ENCODE measurements around the gene RPTOR.

RPTOR gene

DNA sequence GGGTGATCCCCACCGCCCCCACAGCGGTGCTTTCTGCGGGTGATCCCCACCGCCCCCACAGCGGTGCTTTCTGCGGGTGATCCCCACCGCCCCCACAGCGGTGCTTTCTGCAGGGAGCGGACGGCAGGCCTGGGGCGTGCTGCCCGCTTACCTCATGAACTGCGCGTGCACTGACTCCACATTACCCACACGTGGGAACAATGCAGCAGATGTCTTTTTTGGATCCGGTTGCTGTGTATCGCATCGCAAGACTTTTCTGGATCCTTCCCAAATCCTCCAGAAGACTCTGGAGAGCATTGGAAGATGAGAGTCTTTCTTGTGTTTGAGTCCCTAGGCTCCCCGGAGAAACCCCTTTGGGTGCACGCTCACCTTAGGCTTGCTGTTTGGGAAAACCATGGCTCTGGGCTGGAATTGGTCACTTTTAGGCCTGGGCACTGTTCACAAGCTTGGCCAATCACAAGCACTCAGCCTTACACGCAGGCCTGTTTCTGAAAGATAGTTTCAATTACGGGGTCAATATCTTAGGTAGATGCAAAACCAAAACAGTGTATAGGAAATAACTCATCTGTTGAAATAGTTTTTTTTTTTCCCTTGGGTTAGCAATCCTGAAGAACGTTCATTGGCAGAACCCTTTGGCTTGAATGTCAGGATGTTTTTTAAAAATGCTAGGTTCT, 201.8 kb downstream of the RPTOR start:
- no peak overlapping the region for H3K27ac ChIP-seq
- H3K9ac ChIP-seq = no peak overlapping the region
- no peak overlapping the region for H3K4me3 ChIP-seq
- H3K4me1 ChIP-seq = peaks cover 0 to 17% (median 11%) of the 10 kb centered on the region in 10 experiments; a peak in 12 of 20 replicates
- peaks cover 9 to 41% (median 24%) of the 10 kb centered on the region in 11 experiments; a peak in 20 of 22 replicates for H3K9me3 ChIP-seq (replicated peaks in 1 of 11)
- no peak for TF ChIP-seq Cebpa-rat (IDR thresholded peaks at IDR 0.05)
- no peaks in the 10 kb centered on the region for H3K27me3 ChIP-seq
- H4K20me1 ChIP-seq = peaks cover 0 to 22% (median 13%) of the 10 kb centered on the region in 11 experiments; a peak in 17 of 22 replicates
- H3K4me2 ChIP-seq = no peak overlapping the region
- H3K36me3 ChIP-seq = peaks cover 13 to 39% (median 23%) of the 10 kb centered on the region in 11 experiments; a peak in 18 of 22 replicates

DNA sequence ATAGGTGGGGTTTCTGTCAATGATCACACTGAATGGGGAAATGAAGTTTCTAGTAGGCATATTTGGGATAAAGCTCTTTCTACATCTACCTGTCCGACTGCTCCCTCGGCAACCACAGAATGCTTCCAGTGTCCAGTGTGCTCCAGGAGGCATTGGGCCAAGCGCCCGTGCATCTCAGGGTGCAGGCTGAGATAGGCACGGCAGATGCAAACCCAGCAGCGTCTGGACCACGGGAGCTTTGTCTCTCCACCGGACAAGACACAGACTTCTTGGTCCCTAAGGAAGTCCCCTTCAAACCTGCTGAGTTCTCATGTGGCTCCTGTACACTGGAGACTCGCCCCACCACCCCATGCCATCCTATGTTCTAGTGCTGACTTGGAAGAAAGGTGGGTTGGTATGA, 202.8 kb downstream of the RPTOR start:
- Histone ChIP-seq H4K20me1 (peaks cover 4 to 33% (median 21%) of the 10 kb centered on the region in 11 experiments; a peak in 17 of 22 replicates), H3K9me3 (replicated peaks in 1 of 11) (peaks cover 9 to 31% (median 20%) of the 10 kb centered on the region in 11 experiments; a peak in 19 of 22 replicates), H3K4me3 (no peak overlapping the region), H3K4me2 (no peak overlapping the region), H3K9ac (no peak overlapping the region), H3K27me3 (no peaks in the 10 kb centered on the region), H3K27ac (no peak overlapping the region), H3K36me3 (peaks cover 4 to 30% (median 13%) of the 10 kb centered on the region in 11 experiments; a peak in 16 of 22 replicates), H3K4me1 (peaks cover 0 to 27% (median 15%) of the 10 kb centered on the region in 10 experiments; a peak in 14 of 20 replicates)
- no peak for TF ChIP-seq Cebpa-rat (IDR thresholded peaks at IDR 0.05)

DNA sequence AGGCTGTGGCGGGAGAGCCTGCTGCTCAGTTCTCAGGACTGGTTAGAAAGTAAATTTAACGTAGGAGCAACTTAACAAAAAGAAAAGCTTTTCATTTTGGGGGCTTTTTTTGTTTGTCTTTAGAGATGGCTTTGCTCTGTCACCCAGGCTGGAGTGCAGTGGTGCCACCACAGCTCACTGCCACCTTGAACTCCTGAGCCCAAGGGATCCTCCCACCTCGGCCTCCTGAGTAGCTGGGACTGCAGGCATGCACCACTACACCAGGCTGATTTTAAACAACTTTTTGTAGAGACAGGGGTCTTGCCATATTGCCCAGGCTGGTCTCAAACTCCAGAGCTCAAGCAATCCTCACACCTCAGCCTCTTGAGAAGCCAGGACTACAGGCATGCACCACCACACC, 205.0 kb downstream of the RPTOR start:
- Histone ChIP-seq H3K4me1 (peaks cover 0 to 27% (median 15%) of the 10 kb centered on the region in 10 experiments; a peak in 14 of 20 replicates), H4K20me1 (peaks cover 4 to 39% (median 26%) of the 10 kb centered on the region in 11 experiments; a peak in 18 of 22 replicates), H3K36me3 (peaks cover 8 to 30% (median 11%) of the 10 kb centered on the region in 11 experiments), H3K4me3 (no peak overlapping the region), H3K27ac (no peak overlapping the region), H3K27me3 (no peaks in the 10 kb centered on the region), H3K4me2 (peak overlapping the region in 4 of 11 experiments; percentile 6 to 22 (median 10); a peak in 3 of 22 replicates), H3K9me3 (replicated peaks in 1 of 11) (peaks cover 0 to 13% (median 2%) of the 10 kb centered on the region in 11 experiments; a peak in 17 of 22 replicates), H3K9ac (no peak overlapping the region)
- no peak for TF ChIP-seq Cebpa-rat (IDR thresholded peaks at IDR 0.05)

DNA sequence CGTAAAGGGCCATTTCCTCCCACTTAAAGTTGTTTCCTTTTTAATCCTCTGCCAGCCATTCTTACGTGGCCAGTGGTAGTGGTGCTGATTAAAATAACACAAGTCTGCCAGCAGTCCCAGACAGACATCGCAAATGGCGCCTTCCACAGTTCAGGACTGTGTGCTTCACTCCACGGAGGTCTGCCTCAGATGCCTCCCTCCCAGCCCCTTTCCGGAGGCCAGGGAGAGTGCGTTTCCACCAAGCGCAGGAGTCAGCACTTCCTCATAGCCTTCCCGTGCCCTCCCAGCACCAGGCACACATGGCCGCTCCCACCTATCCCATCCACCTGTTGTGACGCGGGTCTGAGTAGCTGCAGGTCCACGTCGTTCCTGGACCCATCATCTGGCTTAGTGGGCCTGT, 205.6 kb downstream of the RPTOR start:
- Histone ChIP-seq H3K9me3 (replicated peaks in 1 of 11) (peaks cover 0 to 11% (median 0%) of the 10 kb centered on the region in 11 experiments; a peak in 4 of 22 replicates), H3K27me3 (no peaks in the 10 kb centered on the region), H3K27ac (no peak overlapping the region), H3K4me3 (no peak overlapping the region), H3K4me1 (peaks cover 0 to 27% (median 15%) of the 10 kb centered on the region in 10 experiments; a peak in 14 of 20 replicates), H4K20me1 (peaks cover 4 to 39% (median 26%) of the 10 kb centered on the region in 11 experiments; a peak in 18 of 22 replicates), H3K36me3 (peaks cover 15 to 36% (median 18%) of the 10 kb centered on the region in 11 experiments), H3K4me2 (peak overlapping the region in 4 of 11 experiments; percentile 6 to 22 (median 10); a peak in 3 of 22 replicates), H3K9ac (no peak overlapping the region)
- TF ChIP-seq Cebpa-rat (IDR thresholded peaks at IDR 0.05) = no peak

DNA sequence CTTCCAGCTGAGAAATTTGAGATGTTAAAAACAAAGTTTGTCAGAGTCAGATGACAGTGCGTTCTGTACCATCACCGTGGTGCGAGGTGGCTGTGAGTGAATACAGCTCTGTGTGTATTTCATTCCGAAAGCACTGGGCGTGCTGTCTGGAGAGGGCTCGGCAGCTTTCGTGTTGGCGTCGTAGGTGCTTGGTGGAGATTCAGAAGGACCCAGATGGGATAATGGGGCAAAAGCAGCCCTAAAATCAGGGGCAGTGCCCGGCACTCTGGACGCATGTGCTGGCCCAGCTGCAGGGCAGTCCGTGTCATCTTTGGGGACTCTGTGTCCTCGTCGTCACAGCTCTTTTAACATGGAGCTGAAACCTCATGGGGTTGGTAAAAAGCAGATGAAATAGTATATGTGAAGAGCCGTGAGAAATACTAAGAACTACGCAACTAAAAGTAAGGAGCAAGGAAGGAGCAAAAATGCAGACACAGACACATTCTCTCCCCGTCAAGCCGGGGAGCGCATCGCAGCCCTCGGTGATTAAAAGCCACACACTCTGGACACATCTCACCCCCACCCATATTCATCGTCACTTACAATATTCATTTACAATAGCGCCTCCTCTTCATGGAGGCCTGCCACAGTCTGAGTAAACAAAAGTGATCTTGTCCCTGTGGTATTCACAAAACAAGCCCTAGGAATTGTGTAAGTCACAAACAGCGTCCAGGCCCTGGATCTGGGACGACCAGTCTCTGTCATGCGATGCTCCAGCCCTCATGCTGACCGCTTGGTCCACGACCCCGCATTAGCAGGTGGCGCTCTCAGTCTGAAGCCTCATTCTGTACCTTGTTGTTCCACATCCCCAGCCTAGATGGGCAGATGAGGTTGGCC, 206.7 kb downstream of the RPTOR start:
- Histone ChIP-seq H3K4me2 (peak overlapping the region in 4 of 11 experiments; percentile 9 to 32 (median 16); a peak in 3 of 22 replicates), H3K36me3 (peaks cover 25 to 47% (median 28%) of the 10 kb centered on the region in 11 experiments), H3K4me3 (no peak overlapping the region), H3K9me3 (replicated peaks in 1 of 11) (peaks cover 0 to 11% (median 0%) of the 10 kb centered on the region in 11 experiments; a peak in 4 of 22 replicates), H4K20me1 (peaks cover 4 to 39% (median 26%) of the 10 kb centered on the region in 11 experiments; a peak in 19 of 22 replicates), H3K4me1 (peaks cover 0 to 27% (median 15%) of the 10 kb centered on the region in 10 experiments; a peak in 14 of 20 replicates), H3K9ac (0 out of 22 replicates have a peak overlapping the region, but pooled peaks of 1 of the 11 experiments have one; percentile 3), H3K27ac (no peak overlapping the region), H3K27me3 (no peaks in the 10 kb centered on the region)
- TF ChIP-seq Cebpa-rat (IDR thresholded peaks at IDR 0.05) = no peak

DNA sequence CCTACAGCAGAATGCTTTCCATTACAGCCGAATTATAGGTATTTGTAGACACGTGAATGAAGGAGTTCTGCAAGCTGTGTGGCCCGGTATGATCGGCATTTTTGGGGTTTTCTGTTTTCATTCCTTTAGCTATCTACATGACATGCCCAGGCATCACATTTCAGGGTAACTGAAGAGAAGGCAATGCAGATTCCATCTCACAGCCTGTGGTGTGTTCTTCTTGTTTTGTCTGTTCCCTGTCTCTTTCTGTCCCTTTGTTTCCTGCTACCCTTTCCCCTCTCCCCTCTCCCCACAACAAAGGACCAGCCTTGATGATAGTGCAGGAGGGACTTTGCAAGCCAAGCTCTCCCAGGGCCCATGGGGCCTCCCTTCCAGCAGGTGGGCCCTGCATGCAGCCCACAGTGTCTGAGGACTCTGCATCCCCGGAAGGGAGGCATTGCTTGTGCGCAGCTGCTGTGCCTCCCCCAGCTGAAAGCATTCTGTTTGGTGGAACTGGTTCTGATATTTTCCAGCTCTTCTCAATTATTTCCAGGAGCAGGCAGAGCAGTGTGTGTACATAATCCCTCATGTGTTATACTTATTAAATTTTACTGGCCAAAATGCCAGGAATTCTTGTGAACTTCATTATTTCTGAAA, 207.4 kb downstream of the RPTOR start:
- H3K4me1 ChIP-seq = peaks cover 0 to 27% (median 15%) of the 10 kb centered on the region in 10 experiments; a peak in 14 of 20 replicates
- H3K36me3 ChIP-seq = peaks cover 29 to 52% (median 36%) of the 10 kb centered on the region in 11 experiments
- H3K9me3 ChIP-seq (replicated peaks in 1 of 11) = peaks cover 0 to 8% (median 0%) of the 10 kb centered on the region in 11 experiments; a peak in 4 of 22 replicates
- peaks cover 4 to 39% (median 26%) of the 10 kb centered on the region in 11 experiments; a peak in 19 of 22 replicates for H4K20me1 ChIP-seq
- H3K9ac ChIP-seq = 0 out of 22 replicates have a peak overlapping the region, but pooled peaks of 1 of the 11 experiments have one; percentile 3
- peak overlapping the region in 3 of 11 experiments; percentile 13 to 32 (median 20); a peak in 3 of 22 replicates for H3K4me2 ChIP-seq
- TF ChIP-seq Cebpa-rat (IDR thresholded peaks at IDR 0.05) = no peak
- H3K4me3 ChIP-seq = no peak overlapping the region
- H3K27me3 ChIP-seq = no peaks in the 10 kb centered on the region
- no peak overlapping the region for H3K27ac ChIP-seq

DNA sequence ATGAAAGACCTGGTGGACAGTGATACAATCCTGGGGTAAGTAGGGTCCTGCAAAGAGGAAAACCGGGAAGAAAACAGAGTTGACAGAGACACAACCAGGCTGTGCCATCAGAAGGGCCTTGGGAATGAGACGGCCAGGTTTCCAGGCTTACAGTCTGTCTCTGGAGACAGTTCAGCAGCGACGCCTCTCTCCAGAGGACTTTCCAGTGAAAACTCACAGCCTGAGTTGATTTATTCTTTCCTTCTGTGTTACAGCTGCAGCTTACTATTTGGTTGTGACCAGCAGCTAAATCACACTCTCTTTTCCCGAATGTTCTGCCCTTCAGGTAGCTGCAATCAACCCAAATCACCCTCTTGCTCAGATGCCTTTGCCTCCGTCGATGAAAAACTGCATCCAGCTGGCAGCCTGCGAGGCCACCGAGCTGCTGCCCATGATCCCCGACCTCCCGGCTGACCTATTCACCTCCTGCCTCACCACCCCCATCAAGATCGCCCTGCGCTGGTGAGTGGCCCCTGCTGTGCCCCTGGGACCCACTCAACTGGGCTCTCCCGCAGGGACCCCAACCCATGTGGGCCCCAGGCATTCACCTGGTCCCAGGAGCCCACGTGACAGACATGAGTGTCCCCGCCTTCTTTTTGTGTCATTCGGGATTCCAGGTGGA, 209.2 kb downstream of the RPTOR start:
- H3K27me3 ChIP-seq = no peaks in the 10 kb centered on the region
- H3K27ac ChIP-seq = no peak overlapping the region
- H3K4me3 ChIP-seq = no peak overlapping the region
- H3K4me2 ChIP-seq = no peak overlapping the region
- TF ChIP-seq Cebpa-rat (IDR thresholded peaks at IDR 0.05) = no peak
- H4K20me1 ChIP-seq = peaks cover 4 to 53% (median 31%) of the 10 kb centered on the region in 11 experiments; a peak in 19 of 22 replicates
- H3K36me3 ChIP-seq = peaks cover 35 to 57% (median 49%) of the 10 kb centered on the region in 11 experiments
- no peak overlapping the region for H3K9ac ChIP-seq
- H3K4me1 ChIP-seq = peaks cover 3 to 37% (median 25%) of the 10 kb centered on the region in 10 experiments; a peak in 19 of 20 replicates
- H3K9me3 ChIP-seq (replicated peaks in 1 of 11) = no peaks in the 10 kb centered on the region

All from BLaER1 treated with 17β-estradiol and CSF1 and Interleukin-3, amounts not matched to agents 10 nM and 100 nM (cell line).